Measurements from ENCODE around the gene ZBTB25.

The ZBTB25 gene

GRCh38 chr14:64516969-64517368 lies 13.3 kb upstream of the ZBTB25 start:
- no peak for DNase-seq (ENCODE audit: low read depth)
- no peak for TF ChIP-seq POLR2A (IDR thresholded peaks at IDR 0.05; ENCODE audit: extremely low read depth, insufficient read length)
- TF ChIP-seq, protein P1, sequence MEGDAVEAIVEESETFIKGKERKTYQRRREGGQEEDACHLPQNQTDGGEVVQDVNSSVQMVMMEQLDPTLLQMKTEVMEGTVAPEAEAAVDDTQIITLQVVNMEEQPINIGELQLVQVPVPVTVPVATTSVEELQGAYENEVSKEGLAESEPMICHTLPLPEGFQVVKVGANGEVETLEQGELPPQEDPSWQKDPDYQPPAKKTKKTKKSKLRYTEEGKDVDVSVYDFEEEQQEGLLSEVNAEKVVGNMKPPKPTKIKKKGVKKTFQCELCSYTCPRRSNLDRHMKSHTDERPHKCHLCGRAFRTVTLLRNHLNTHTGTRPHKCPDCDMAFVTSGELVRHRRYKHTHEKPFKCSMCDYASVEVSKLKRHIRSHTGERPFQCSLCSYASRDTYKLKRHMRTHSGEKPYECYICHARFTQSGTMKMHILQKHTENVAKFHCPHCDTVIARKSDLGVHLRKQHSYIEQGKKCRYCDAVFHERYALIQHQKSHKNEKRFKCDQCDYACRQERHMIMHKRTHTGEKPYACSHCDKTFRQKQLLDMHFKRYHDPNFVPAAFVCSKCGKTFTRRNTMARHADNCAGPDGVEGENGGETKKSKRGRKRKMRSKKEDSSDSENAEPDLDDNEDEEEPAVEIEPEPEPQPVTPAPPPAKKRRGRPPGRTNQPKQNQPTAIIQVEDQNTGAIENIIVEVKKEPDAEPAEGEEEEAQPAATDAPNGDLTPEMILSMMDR (IDR thresholded peaks at IDR 0.05; ENCODE audit: low read depth, low read length): no peak
- TF ChIP-seq MYC (IDR thresholded peaks at IDR 0.05; ENCODE audit: low read depth, low read length): no peak
- TF ChIP-seq MAX (IDR thresholded peaks at IDR 0.05; ENCODE audit: low read depth, low read length): no peak
- H3K4me3 ChIP-seq (ENCODE audit: low read depth, low read length): no peak overlapping the region

DNA sequence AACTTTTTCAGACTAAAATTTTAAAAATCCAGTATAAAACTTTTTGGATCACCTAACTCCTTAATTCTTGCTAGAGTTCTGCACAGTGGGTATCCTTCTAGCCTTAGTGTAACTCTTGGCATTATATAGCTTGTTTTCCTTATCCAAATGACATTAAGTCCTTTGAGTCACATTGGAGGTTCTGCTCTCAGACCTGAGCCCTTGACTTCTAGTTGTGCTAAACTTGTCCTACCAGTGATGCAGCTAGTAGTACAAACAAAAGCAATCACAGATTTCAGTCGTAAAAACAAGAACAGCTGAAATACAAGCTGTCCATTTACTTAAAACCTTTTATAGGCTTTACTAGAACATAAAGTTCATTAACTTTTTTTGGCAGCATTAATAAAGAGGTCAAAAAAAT lies 11.4 kb upstream of the ZBTB25 start:
- no peak for DNase-seq (ENCODE audit: low read depth)
- TF ChIP-seq MYC (IDR thresholded peaks at IDR 0.05; ENCODE audit: low read depth, low read length): no peak
- TF ChIP-seq, protein P1 (IDR thresholded peaks at IDR 0.05; ENCODE audit: low read depth, low read length): no peak
- TF ChIP-seq MAX (IDR thresholded peaks at IDR 0.05; ENCODE audit: low read depth, low read length): no peak
- TF ChIP-seq POLR2A (IDR thresholded peaks at IDR 0.05; ENCODE audit: extremely low read depth, insufficient read length): no peak
- H3K4me3 ChIP-seq (ENCODE audit: low read depth, low read length): no peak overlapping the region

GRCh38 chr14:64513271-64513670 lies 9.6 kb upstream of the ZBTB25 start:
- no peak overlapping the region for H3K4me3 ChIP-seq (ENCODE audit: low read depth, low read length)

GRCh38 chr14:64510825-64511671 lies 7.4 kb upstream of the ZBTB25 start:
- TF ChIP-seq, protein P1 (IDR thresholded peaks at IDR 0.05; ENCODE audit: low read depth, low read length): peak; percentile 83
- peak; percentile 67 for TF ChIP-seq MYC (IDR thresholded peaks at IDR 0.05; ENCODE audit: low read depth, low read length)
- TF ChIP-seq POLR2A (IDR thresholded peaks at IDR 0.05; ENCODE audit: extremely low read depth, insufficient read length): no peak
- TF ChIP-seq MAX (IDR thresholded peaks at IDR 0.05; ENCODE audit: low read depth, low read length): peak; percentile 66
- no peak overlapping the region for H3K4me3 ChIP-seq (ENCODE audit: low read depth, low read length)
- peak; percentile 73 for DNase-seq (ENCODE audit: low read depth)

More at GRCh38 chr14:64513271-64513670, 9.6 kb upstream of the ZBTB25 start:
- no peak for TF ChIP-seq MAX (IDR thresholded peaks at IDR 0.05; ENCODE audit: low read depth, low read length)
- TF ChIP-seq POLR2A (IDR thresholded peaks at IDR 0.05; ENCODE audit: extremely low read depth, insufficient read length): no peak
- TF ChIP-seq, protein P1 (IDR thresholded peaks at IDR 0.05; ENCODE audit: low read depth, low read length): no peak
- TF ChIP-seq MYC (IDR thresholded peaks at IDR 0.05; ENCODE audit: low read depth, low read length): no peak
- DNase-seq (ENCODE audit: low read depth): no peak

DNA sequence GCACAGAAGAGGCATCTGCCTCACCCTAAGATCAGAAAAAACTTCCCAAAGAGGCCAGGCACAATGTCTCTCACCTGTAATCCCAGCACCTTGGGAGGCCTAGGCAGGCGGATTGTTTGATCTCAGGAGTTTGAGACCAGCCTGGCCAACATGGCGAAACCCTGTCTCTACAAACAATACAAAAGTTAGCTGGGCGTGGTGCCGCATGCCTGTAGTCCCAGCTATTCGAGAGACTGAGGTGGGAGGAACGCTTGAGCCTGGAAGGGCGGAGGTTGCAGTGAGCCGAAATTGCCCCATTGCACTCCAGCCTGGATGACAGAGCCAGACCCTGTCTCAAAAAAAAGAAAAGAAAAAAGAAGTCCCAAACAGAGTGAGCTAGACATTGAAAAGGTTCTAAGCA lies 5.4 kb upstream of the ZBTB25 start:
- H3K4me3 ChIP-seq (ENCODE audit: low read depth, low read length): no peak overlapping the region
- no peak for DNase-seq (ENCODE audit: low read depth)
- TF ChIP-seq MYC (IDR thresholded peaks at IDR 0.05; ENCODE audit: low read depth, low read length): no peak
- TF ChIP-seq, protein P1 (IDR thresholded peaks at IDR 0.05; ENCODE audit: low read depth, low read length): no peak
- TF ChIP-seq POLR2A (IDR thresholded peaks at IDR 0.05; ENCODE audit: extremely low read depth, insufficient read length): no peak
- TF ChIP-seq MAX (IDR thresholded peaks at IDR 0.05; ENCODE audit: low read depth, low read length): no peak
